H9 (cell line): ENCODE data around the gene CHST13. TPM values are rescaled to one million over a fixed set of nuclear protein-coding genes. Genes with fewer than 3 reads are reported as not detected.

Experiments
- DNase-seq: peaks from one replicate; pipeline ENCODE4 v3.0.0-alpha.2; 2017
- H2AFZ ChIP-seq: one replicate; pipeline ENCODE4 v1.6.1; 2013; ENCODE audit warnings: mild to moderate bottlenecking, low read length, control low read depth, moderate library complexity
- H2AK5ac ChIP-seq: 2 replicates; pipeline ENCODE4 v1.6.1; 2013; ENCODE audit warnings: low read length, control low read depth, mixed read lengths; ENCODE audit not compliant: insufficient read length
- H2BK120ac ChIP-seq: one replicate; pipeline ENCODE4 v1.6.1; 2013; ENCODE audit warnings: low read depth, mild to moderate bottlenecking, low read length, control low read depth, inconsistent platforms; ENCODE audit not compliant: poor library complexity, severe bottlenecking
- H2BK12ac ChIP-seq: 2 replicates; pipeline ENCODE4 v1.6.1; 2013; ENCODE audit warnings: low read length, control low read depth, mixed read lengths, low read depth; ENCODE audit not compliant: insufficient read length
- H2BK15ac ChIP-seq: 2 replicates; pipeline ENCODE4 v1.6.1; 2013; ENCODE audit warnings: low read depth, low read length, control low read depth
- H2BK20ac ChIP-seq: one replicate; pipeline ENCODE4 v1.6.1; 2013; ENCODE audit warnings: low read depth, mild to moderate bottlenecking, low read length, control low read depth, inconsistent platforms; ENCODE audit not compliant: poor library complexity, severe bottlenecking
- H2BK5ac ChIP-seq: 2 replicates; pipeline ENCODE4 v1.6.1; 2013; ENCODE audit warnings: low read length, control low read depth, mixed read lengths; ENCODE audit not compliant: insufficient read length
- H3K14ac ChIP-seq: 2 replicates; pipeline ENCODE4 v1.6.1; 2013; ENCODE audit warnings: low read length, control low read depth; ENCODE audit not compliant: insufficient read depth
- H3K18ac ChIP-seq: 2 replicates; pipeline ENCODE4 v1.6.1; 2013; ENCODE audit warnings: low read depth, mild to moderate bottlenecking, mixed read lengths, low read length, control low read depth; ENCODE audit not compliant: insufficient read length
- H3K23ac ChIP-seq: 2 replicates; pipeline ENCODE4 v1.6.1; 2013; ENCODE audit warnings: low read length, control low read depth, mixed read lengths, low read depth; ENCODE audit not compliant: insufficient read length
- H3K23me2 ChIP-seq: 2 replicates; pipeline ENCODE4 v1.6.1; 2013; ENCODE audit warnings: low read depth, mild to moderate bottlenecking, mixed read lengths, low read length, control low read depth; ENCODE audit not compliant: insufficient read length, poor library complexity, severe bottlenecking
- H3K27ac ChIP-seq: 2 replicates; pipeline ENCODE4 v1.5.1; 2013; ENCODE audit warnings: low read length, control low read depth, mixed read lengths, low read depth; ENCODE audit not compliant: insufficient read length
- H3K27me3 ChIP-seq: 2 replicates; pipeline ENCODE4 v1.6.1; 2013; ENCODE audit warnings: low read length, control low read depth, inconsistent platforms; ENCODE audit not compliant: insufficient read depth
- H3K4ac ChIP-seq: 2 replicates; pipeline ENCODE4 v1.6.1; 2013; ENCODE audit warnings: low read depth, mild to moderate bottlenecking, control low read depth, inconsistent platforms, low read length, moderate library complexity
- H3K4me1 ChIP-seq: 2 replicates; pipeline ENCODE4 v1.6.1; 2013; ENCODE audit warnings: low read length, control low read depth, inconsistent platforms; ENCODE audit not compliant: insufficient read depth
- H3K4me2 ChIP-seq: 2 replicates; pipeline ENCODE4 v1.6.1; 2013; ENCODE audit warnings: low read length, control low read depth, mixed read lengths; ENCODE audit not compliant: insufficient read length, insufficient read depth
- H3K56ac ChIP-seq: 2 replicates; pipeline ENCODE4 v1.6.1; 2013; ENCODE audit warnings: low read depth, mild to moderate bottlenecking, mixed read lengths, low read length, control low read depth; ENCODE audit not compliant: insufficient read length
- H3K79me1 ChIP-seq: 2 replicates; pipeline ENCODE4 v1.6.1; 2013; ENCODE audit warnings: low read depth, mild to moderate bottlenecking, moderate library complexity, low read length, control low read depth, inconsistent platforms; ENCODE audit not compliant: insufficient read depth, poor library complexity, severe bottlenecking
- H3K79me2 ChIP-seq: 2 replicates; pipeline ENCODE4 v1.6.1; 2013; ENCODE audit warnings: low read length, control low read depth, inconsistent platforms; ENCODE audit not compliant: insufficient read depth
- H3K9ac ChIP-seq: 2 replicates; pipeline ENCODE4 v1.6.1; 2013; ENCODE audit warnings: low read length, control low read depth, mixed read lengths; ENCODE audit not compliant: insufficient read length; ENCODE audit errors: extremely low read depth
- H3K9me3 ChIP-seq: one replicate; pipeline ENCODE4 v1.6.1; 2013; ENCODE audit warnings: low read depth, low read length, inconsistent platforms; ENCODE audit not compliant: control insufficient read depth
- H3T11ph ChIP-seq: one replicate; pipeline ENCODE4 v1.6.1; 2013; ENCODE audit warnings: mild to moderate bottlenecking, low read length, control low read depth, inconsistent platforms
- H4K20me1 ChIP-seq: one replicate; pipeline ENCODE4 v1.6.1; 2013; ENCODE audit not compliant: control insufficient read depth, insufficient read length, insufficient read depth
- H4K5ac ChIP-seq: 2 replicates; pipeline ENCODE4 v1.6.1; 2013; ENCODE audit warnings: low read depth, mild to moderate bottlenecking, mixed read lengths, low read length, control low read depth; ENCODE audit not compliant: insufficient read length
- H4K8ac ChIP-seq: replicated peaks from 2 replicates; pipeline ENCODE4 v1.6.1; 2013; ENCODE audit warnings: low read length, control low read depth, mixed read lengths, low read depth; ENCODE audit not compliant: insufficient read length
- H4K91ac ChIP-seq: 2 replicates; pipeline ENCODE4 v1.6.1; 2013; ENCODE audit warnings: low read depth, mild to moderate bottlenecking, moderate library complexity, mixed read lengths, low read length, control low read depth; ENCODE audit not compliant: insufficient read length
- H3K27ac Mint-ChIP-seq, 3 experiments: 2 replicates in 2 of 3; 3 replicates in 1 of 3; pipeline ENCODE4 v1.8.0; 2020 to 2021; ENCODE audit warnings: mixed read lengths in 3 of 3, mild to moderate bottlenecking in 1 of 3, moderate library complexity in 1 of 3
- H3K27me3 Mint-ChIP-seq: 2 replicates; pipeline ENCODE4 v1.8.0; 2021; ENCODE audit warnings: low read depth, mild to moderate bottlenecking, moderate library complexity, mixed read lengths
- H3K36me3 Mint-ChIP-seq, 3 experiments: 2 replicates in 2 of 3; 3 replicates in 1 of 3; pipeline ENCODE4 v1.8.0; 2020 to 2021; ENCODE audit warnings: low read depth in 3 of 3, mixed read lengths in 3 of 3; ENCODE audit not compliant: insufficient read depth in 1 of 3
- H3K4me1 Mint-ChIP-seq, 2 experiments: 2 replicates each; pipeline ENCODE4 v1.8.0; 2020; ENCODE audit warnings: mixed read lengths in 2 of 2
- H3K4me3 Mint-ChIP-seq, 2 experiments: 2 replicates in 1 of 2; 3 replicates in 1 of 2; pipeline ENCODE4 v1.8.0; 2020 to 2021; ENCODE audit warnings: mild to moderate bottlenecking in 2 of 2, mixed read lengths in 2 of 2, moderate library complexity in 1 of 2
- H3K9me3 Mint-ChIP-seq, 2 experiments: 2 replicates in 1 of 2; 3 replicates in 1 of 2; pipeline ENCODE4 v1.8.0; 2020; ENCODE audit warnings: mild to moderate bottlenecking in 2 of 2, mixed read lengths in 2 of 2, moderate library complexity in 1 of 2
- WGBS: extraction: QIAGEN DNeasy Blood & Tissue Kit; methylation state at CpG from one replicate; pipeline ENCODE4 v1.1.7; 2013; ENCODE audit warnings: missing lambda C conversion rate, low lambda C conversion rate, mixed read lengths; ENCODE audit not compliant: insufficient read length; ENCODE audit errors: extremely low coverage; 5-methylcytosine and 5-hydroxymethylcytosine counted together
- total RNA-seq: library from RNA; stranded (reverse); gene quantifications from 2 replicates; pipeline ENCODE4 v1.2.1, GENCODE V29; 2021
- TF ChIP-seq, protein P1 (sequence below): fragments of 200-600 bp; sonication (generic); conservative IDR thresholded peaks from 3 replicates; pipeline ENCODE4 v1.8.0; 2021; ENCODE audit warnings: antibody characterized with exemption, mild to moderate bottlenecking

Gene CHST13
- total RNA-seq, 1 experiment from 2014 or later, result 0.85 TPM

DNA sequence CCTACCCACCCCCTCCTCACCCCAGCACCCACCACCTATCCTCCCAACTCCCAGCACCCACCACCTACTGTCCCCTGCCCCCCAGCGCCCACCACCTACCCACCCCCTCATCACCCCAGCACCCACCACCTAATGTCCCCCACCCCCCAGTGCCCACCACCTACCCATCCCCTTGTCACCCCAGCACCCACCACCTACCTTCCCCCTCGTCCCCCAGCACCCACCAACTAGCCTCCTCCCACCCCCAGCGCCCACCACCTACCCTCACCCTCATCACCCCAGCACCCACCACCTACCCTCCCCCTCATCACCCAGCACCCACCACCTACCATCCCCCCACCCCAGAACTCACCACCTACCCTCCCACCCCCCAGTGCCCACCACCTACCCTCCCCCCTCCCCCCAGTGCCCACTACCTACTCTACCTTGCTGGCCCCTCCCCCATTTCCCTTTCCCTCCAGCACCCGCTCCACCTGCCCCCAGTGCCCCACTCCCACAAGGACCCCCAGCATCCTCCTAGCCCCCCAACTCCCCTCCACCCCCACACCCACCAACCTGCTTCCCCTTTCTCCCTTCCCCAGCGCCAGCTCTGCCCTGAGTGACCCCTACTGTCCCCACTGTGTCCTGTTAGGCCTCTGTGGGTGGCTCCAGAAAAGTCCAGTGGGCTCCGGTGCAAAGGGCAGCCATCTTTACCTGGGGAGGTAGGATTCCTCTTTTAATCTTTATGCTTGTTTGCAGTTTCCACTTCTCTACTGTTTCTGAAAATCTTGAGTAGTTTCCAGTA, 7.6 kb upstream of the CHST13 start:
- Mint-ChIP-seq H3K36me3 (no peaks in the 10 kb centered on the region), H3K4me1 (0 out of 4 replicates have a peak, but pooled peaks cover 0 to 4% of the 10 kb centered on the region in 2 experiments), H3K27ac (no peak overlapping the region), H3K27me3 (peaks cover 1% of the 10 kb centered on the region), H3K9me3 (no peaks in the 10 kb centered on the region), H3K4me3 (no peak overlapping the region)
- Histone ChIP-seq H2BK120ac (no peak overlapping the region), H2BK20ac (no peak overlapping the region), H3K27ac (no peak overlapping the region), H3K23ac (no peak overlapping the region), H2BK15ac (no peak overlapping the region), H3K56ac (no peak overlapping the region), H4K8ac (no peak overlapping the region), H3K27me3 (no peaks in the 10 kb centered on the region), H3T11ph (no peak overlapping the region), H3K23me2 (no peaks in the 10 kb centered on the region), H3K9ac (no peak overlapping the region), H4K5ac (no peak overlapping the region), H2AK5ac (no peak overlapping the region), H4K91ac (no peak overlapping the region), H2BK5ac (no peak overlapping the region), H3K4me2 (no peak overlapping the region), H3K9me3 (no peaks in the 10 kb centered on the region), H3K18ac (no peak overlapping the region), H2BK12ac (no peak overlapping the region), H4K20me1 (no peaks in the 10 kb centered on the region), H3K4ac (no peak overlapping the region), H3K4me1 (no peaks in the 10 kb centered on the region), H3K79me1 (no peaks in the 10 kb centered on the region), H3K79me2 (no peaks in the 10 kb centered on the region), H2AFZ (no peak overlapping the region), H3K14ac (no peak overlapping the region)
- no peak for DNase-seq
- TF ChIP-seq, protein P1, sequence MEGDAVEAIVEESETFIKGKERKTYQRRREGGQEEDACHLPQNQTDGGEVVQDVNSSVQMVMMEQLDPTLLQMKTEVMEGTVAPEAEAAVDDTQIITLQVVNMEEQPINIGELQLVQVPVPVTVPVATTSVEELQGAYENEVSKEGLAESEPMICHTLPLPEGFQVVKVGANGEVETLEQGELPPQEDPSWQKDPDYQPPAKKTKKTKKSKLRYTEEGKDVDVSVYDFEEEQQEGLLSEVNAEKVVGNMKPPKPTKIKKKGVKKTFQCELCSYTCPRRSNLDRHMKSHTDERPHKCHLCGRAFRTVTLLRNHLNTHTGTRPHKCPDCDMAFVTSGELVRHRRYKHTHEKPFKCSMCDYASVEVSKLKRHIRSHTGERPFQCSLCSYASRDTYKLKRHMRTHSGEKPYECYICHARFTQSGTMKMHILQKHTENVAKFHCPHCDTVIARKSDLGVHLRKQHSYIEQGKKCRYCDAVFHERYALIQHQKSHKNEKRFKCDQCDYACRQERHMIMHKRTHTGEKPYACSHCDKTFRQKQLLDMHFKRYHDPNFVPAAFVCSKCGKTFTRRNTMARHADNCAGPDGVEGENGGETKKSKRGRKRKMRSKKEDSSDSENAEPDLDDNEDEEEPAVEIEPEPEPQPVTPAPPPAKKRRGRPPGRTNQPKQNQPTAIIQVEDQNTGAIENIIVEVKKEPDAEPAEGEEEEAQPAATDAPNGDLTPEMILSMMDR, result no peak
- no CpG with 5 or more reads among the region's 6 CpGs for WGBS
